HS-27A (cell line): ENCODE measurements around the gene COL28A1.
"Not testable (repeated sequence)": the region's sequence is repeated elsewhere in the genome, so short reads cannot be mapped to it uniquely, and the experiment has no call there.

Experiments used
- DNase-seq: peaks from one replicate; pipeline ENCODE4 v3.0.0-alpha.2; 2012; ENCODE audit warnings: low read depth, missing footprints

COL28A1 gene

GRCh38 chr7:7561591-7561990, 25.9 kb upstream of the COL28A1 start:
- DNase-seq: not testable (repeated sequence)

GRCh38 chr7:7557252-7557651, 21.6 kb upstream of the COL28A1 start:
- no peak for DNase-seq

- DNase-seq: no peak
Measured at GRCh38 chr7:7556852-7557251, 21.2 kb upstream of the COL28A1 start.

GRCh38 chr7:7554649-7555575, 19.2 kb upstream of the COL28A1 start:
- DNase-seq: no peak

- peak; percentile 42 for DNase-seq
Measured at GRCh38 chr7:7554021-7554432, 18.4 kb upstream of the COL28A1 start.

GRCh38 chr7:7553386-7553785, 17.7 kb upstream of the COL28A1 start:
- no peak for DNase-seq

- DNase-seq: no peak
Measured at GRCh38 chr7:7552199-7552598, 16.5 kb upstream of the COL28A1 start.

- DNase-seq: no peak
Measured at GRCh38 chr7:7550663-7551062, 15.0 kb upstream of the COL28A1 start.

- no peak for DNase-seq
Measured at GRCh38 chr7:7548407-7548806, 12.7 kb upstream of the COL28A1 start.

GRCh38 chr7:7542251-7542835, 6.7 kb upstream of the COL28A1 start:
- DNase-seq: no peak

- DNase-seq: no peak
Measured at GRCh38 chr7:7539711-7540110, 4.0 kb upstream of the COL28A1 start.

- no peak for DNase-seq
Measured at GRCh38 chr7:7539152-7539551, 3.5 kb upstream of the COL28A1 start.

GRCh38 chr7:7537711-7538110, 2.0 kb upstream of the COL28A1 start:
- no peak for DNase-seq

GRCh38 chr7:7536396-7537019, 835 bp upstream of the COL28A1 start:
- DNase-seq: no peak

GRCh38 chr7:7533831-7534430, 1.7 kb downstream of the COL28A1 start:
- no peak for DNase-seq

GRCh38 chr7:7529328-7529727, 6.3 kb downstream of the COL28A1 start:
- no peak for DNase-seq

GRCh38 chr7:7527047-7527446, 8.6 kb downstream of the COL28A1 start:
- DNase-seq: no peak

GRCh38 chr7:7526006-7526405, 9.7 kb downstream of the COL28A1 start:
- DNase-seq: no peak

GRCh38 chr7:7524121-7524520, 11.6 kb downstream of the COL28A1 start:
- DNase-seq: no peak

- DNase-seq: no peak
Measured at GRCh38 chr7:7522421-7522820, 13.3 kb downstream of the COL28A1 start.

- peak; percentile 9 for DNase-seq
Measured at GRCh38 chr7:7521259-7521658, 14.4 kb downstream of the COL28A1 start.

- DNase-seq: no peak
Measured at GRCh38 chr7:7519528-7519927, 16.1 kb downstream of the COL28A1 start.

GRCh38 chr7:7519056-7519455, 16.6 kb downstream of the COL28A1 start:
- no peak for DNase-seq
